Measurements from ENCODE around the gene KCND3. TPM values are rescaled to one million over a fixed set of nuclear protein-coding genes. Genes with fewer than 3 reads are reported as not detected.
"Not testable (repeated sequence)": the region's sequence is repeated elsewhere in the genome, so short reads cannot be mapped to it uniquely, and the experiment has no call there.

KCND3 gene
- total RNA-seq, 1 donor, result under 0.01 TPM

- DNase-seq (ENCODE audit: low read depth in 2 of 3, low spot score in 2 of 3), result no peak
Measured at GRCh38 chr1:111751906-111752575, 237.4 kb downstream of the KCND3 start.

- no peak for DNase-seq (ENCODE audit: low read depth in 2 of 3, low spot score in 2 of 3)
Measured at GRCh38 chr1:111750856-111751255, 238.6 kb downstream of the KCND3 start.

- no peak for DNase-seq (ENCODE audit: low read depth in 2 of 3, low spot score in 2 of 3)
Measured at GRCh38 chr1:111749628-111750027, 239.8 kb downstream of the KCND3 start.

GRCh38 chr1:111747947-111748346, 241.5 kb downstream of the KCND3 start:
- DNase-seq (ENCODE audit: low read depth in 2 of 3, low spot score in 2 of 3), result no peak

GRCh38 chr1:111747282-111747734, 242.2 kb downstream of the KCND3 start:
- DNase-seq (ENCODE audit: low read depth in 2 of 3, low spot score in 2 of 3), result peak; percentile 33 to 71 (median 61)

- no peak for DNase-seq (ENCODE audit: low read depth in 2 of 3, low spot score in 2 of 3)
Measured at GRCh38 chr1:111746614-111746999, 242.9 kb downstream of the KCND3 start.

GRCh38 chr1:111745675-111746613, 243.5 kb downstream of the KCND3 start:
- DNase-seq (ENCODE audit: low read depth in 2 of 3, low spot score in 2 of 3), result no peak

- peak in 2 of 3 donors; percentile 49 to 67 for DNase-seq (ENCODE audit: low read depth in 2 of 3, low spot score in 2 of 3)
Measured at GRCh38 chr1:111743679-111744101, 245.8 kb downstream of the KCND3 start.

- peak in 2 of 3 donors; percentile 60 to 67 for DNase-seq (ENCODE audit: low read depth in 2 of 3, low spot score in 2 of 3)
Measured at GRCh38 chr1:111742938-111743549, 246.4 kb downstream of the KCND3 start.

- DNase-seq (ENCODE audit: low read depth in 2 of 3, low spot score in 2 of 3), result not testable (repeated sequence)
Measured at GRCh38 chr1:111742292-111742691, 247.2 kb downstream of the KCND3 start.

- DNase-seq (ENCODE audit: low read depth in 2 of 3, low spot score in 2 of 3), result peak in 2 of 3 donors; percentile 41 to 51
Measured at GRCh38 chr1:111739925-111740765, 249.3 kb downstream of the KCND3 start.

- DNase-seq (ENCODE audit: low read depth in 2 of 3, low spot score in 2 of 3), result peak; percentile 30 to 86 (median 74)
Measured at GRCh38 chr1:111739194-111739924, 250.1 kb downstream of the KCND3 start, which contains the start of gene INKA2. TSS of gene INKA2 (minus strand) at chr1:111739395. CDS start at chr1:111739242, 153 bp downstream.

- peak; percentile 23 to 62 (median 52) for DNase-seq (ENCODE audit: low read depth in 2 of 3, low spot score in 2 of 3)
Measured at GRCh38 chr1:111738436-111739193, 250.9 kb downstream of the KCND3 start.

- DNase-seq (ENCODE audit: low read depth in 2 of 3, low spot score in 2 of 3), result no peak
Measured at GRCh38 chr1:111738133-111738435, 251.4 kb downstream of the KCND3 start.

GRCh38 chr1:111737216-111738132, 252.0 kb downstream of the KCND3 start:
- DNase-seq (ENCODE audit: low read depth in 2 of 3, low spot score in 2 of 3), result no peak

- no peak for DNase-seq (ENCODE audit: low read depth in 2 of 3, low spot score in 2 of 3)
Measured at GRCh38 chr1:111736548-111737215, 252.8 kb downstream of the KCND3 start.

- DNase-seq (ENCODE audit: low read depth in 2 of 3, low spot score in 2 of 3), result no peak
Measured at GRCh38 chr1:111735858-111736544, 253.5 kb downstream of the KCND3 start.

Data from hematopoietic multipotent progenitor cell (in vitro differentiated cells).